ENCODE measurements around the gene NEK10. TPM values are rescaled to one million over a fixed set of nuclear protein-coding genes. Genes with fewer than 3 reads are reported as not detected.

NEK10 gene
- total RNA-seq, 2 experiments from 2014 or later, result 0.28 to 1.3 TPM

DNA sequence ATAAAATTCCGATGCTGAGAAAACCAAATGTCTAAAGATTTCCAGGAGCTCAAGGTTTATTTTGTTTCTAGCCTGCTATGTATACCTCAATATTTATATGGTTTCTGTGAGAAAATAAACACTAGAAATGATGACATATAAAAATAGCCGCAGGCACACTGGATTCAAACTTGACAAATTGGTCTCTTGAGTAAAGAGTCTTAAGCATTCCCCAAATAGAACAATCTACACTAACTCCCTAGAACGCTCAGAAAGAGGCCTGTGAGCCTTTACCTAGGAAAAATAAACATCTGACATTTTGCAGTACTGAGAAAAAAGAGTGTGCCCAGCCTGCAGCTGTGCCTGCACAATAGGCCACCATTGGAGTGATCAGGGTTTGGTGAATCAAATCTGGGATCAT is 75.2 kb downstream of the NEK10 start:
- DNase-seq (ENCODE audit: low spot score), result no peak
- no peaks in the 10 kb centered on the region for H3K9me3 ChIP-seq (ENCODE audit: low read length)
- no peaks in the 10 kb centered on the region for H3K4me1 ChIP-seq (ENCODE audit: insufficient read depth, low read length, poor library complexity, severe bottlenecking)
- no TSS peak for BruUV-seq (replicated peaks)
- ChIA-PET POLR2A (no interaction called here), CTCF (ENCODE audit: unreplicated experiment) (no interaction called here)
- H2AFZ ChIP-seq (ENCODE audit: low read length), result no peak overlapping the region
- no peaks in the 10 kb centered on the region for H3K79me2 ChIP-seq (ENCODE audit: insufficient read depth, low read depth, low read length)
- H3K4me3 ChIP-seq (ENCODE audit: low read depth, low read length, poor library complexity, severe bottlenecking), result no peak overlapping the region
- no peak for TF ChIP-seq CTCF (conservative IDR thresholded peaks at IDR 0.05; ENCODE audit: low read length)
- no peak for TF ChIP-seq EZH2phosphoT487 (IDR thresholded peaks at IDR 0.05; ENCODE audit: borderline replicate concordance, low read depth, low read length)
- no peak overlapping the region for H3K4me2 ChIP-seq (ENCODE audit: low read length)
- no peaks in the 10 kb centered on the region for H3K9me2 ChIP-seq (ENCODE audit: insufficient read depth, low read length)
- intact Hi-C loops (cut with micrococcal nuclease; ENCODE audit: unreplicated experiment), result no loop called here
- H3K27ac ChIP-seq (ENCODE audit: low read depth, low read length, poor library complexity, severe bottlenecking), result no peak overlapping the region
- H3K36me3 ChIP-seq (ENCODE audit: insufficient read depth, low read length), result no peaks in the 10 kb centered on the region
- no peaks in the 10 kb centered on the region for H4K20me1 ChIP-seq (ENCODE audit: insufficient read depth, low read length)

- TF ChIP-seq CTCF (conservative IDR thresholded peaks at IDR 0.05; ENCODE audit: low read length), result no peak
- no peak for TF ChIP-seq EZH2phosphoT487 (IDR thresholded peaks at IDR 0.05; ENCODE audit: borderline replicate concordance, low read depth, low read length)
- intact Hi-C loops (cut with micrococcal nuclease; ENCODE audit: unreplicated experiment), result no loop called here
- no peak overlapping the region for H2AFZ ChIP-seq (ENCODE audit: low read length)
Observed at GRCh38 chr3:27290760-27291159, 78.4 kb downstream of the NEK10 start.

DNA sequence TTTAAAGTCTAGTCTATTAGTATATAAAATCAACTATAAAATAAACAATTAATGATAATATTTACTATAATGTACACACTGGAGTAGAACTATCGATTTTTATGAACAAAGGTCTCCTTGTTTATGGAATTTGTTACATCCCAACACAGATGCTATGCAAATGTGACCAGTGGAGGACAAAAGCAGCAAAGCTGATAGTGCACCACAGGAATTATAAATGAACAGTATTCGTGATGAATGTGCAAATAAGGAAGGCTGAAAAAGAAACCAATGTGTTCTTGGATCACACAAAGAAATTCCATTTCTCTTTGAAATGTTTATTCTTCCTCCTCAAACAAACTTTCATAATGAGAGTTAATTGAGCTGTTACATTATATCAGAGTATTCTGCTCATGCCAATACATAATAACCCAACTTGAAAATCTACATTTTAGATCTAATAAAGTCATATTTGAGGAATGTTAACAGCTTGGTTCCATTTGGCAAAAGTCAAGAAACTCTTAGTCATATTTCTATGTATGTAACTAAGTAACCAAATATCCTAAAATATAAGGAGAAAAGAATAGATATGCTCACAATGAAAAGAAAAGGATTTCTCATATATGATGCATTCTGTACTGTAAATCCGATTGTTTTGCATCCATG is 79.3 kb downstream of the NEK10 start:
- Histone ChIP-seq H3K4me1 (ENCODE audit: insufficient read depth, low read length, poor library complexity, severe bottlenecking) (no peaks in the 10 kb centered on the region), H3K9me2 (ENCODE audit: insufficient read depth, low read length) (no peaks in the 10 kb centered on the region), H3K9me3 (ENCODE audit: low read length) (no peaks in the 10 kb centered on the region), H3K4me3 (ENCODE audit: low read depth, low read length, poor library complexity, severe bottlenecking) (no peak overlapping the region), H3K79me2 (ENCODE audit: insufficient read depth, low read depth, low read length) (no peaks in the 10 kb centered on the region), H3K36me3 (ENCODE audit: insufficient read depth, low read length) (no peaks in the 10 kb centered on the region), H4K20me1 (ENCODE audit: insufficient read depth, low read length) (no peaks in the 10 kb centered on the region), H3K27ac (ENCODE audit: low read depth, low read length, poor library complexity, severe bottlenecking) (no peak overlapping the region), H3K4me2 (ENCODE audit: low read length) (no peak overlapping the region), H2AFZ (ENCODE audit: low read length) (no peak overlapping the region)
- CTCF ChIA-PET (ENCODE audit: unreplicated experiment), result no interaction called here
- POLR2A ChIA-PET, result no interaction called here
- TF ChIP-seq EZH2phosphoT487 (IDR thresholded peaks at IDR 0.05; ENCODE audit: borderline replicate concordance, low read depth, low read length), result no peak
- TF ChIP-seq CTCF (conservative IDR thresholded peaks at IDR 0.05; ENCODE audit: low read length), result no peak
- no peak for DNase-seq (ENCODE audit: low spot score)
- intact Hi-C loops (cut with micrococcal nuclease; ENCODE audit: unreplicated experiment), result no loop called here
- BruUV-seq (replicated peaks), result no TSS peak

More at GRCh38 chr3:27290760-27291159, 78.4 kb downstream of the NEK10 start:
- no peaks in the 10 kb centered on the region for H3K4me1 ChIP-seq (ENCODE audit: insufficient read depth, low read length, poor library complexity, severe bottlenecking)
- H3K79me2 ChIP-seq (ENCODE audit: insufficient read depth, low read depth, low read length), result no peaks in the 10 kb centered on the region
- no peak overlapping the region for H3K4me2 ChIP-seq (ENCODE audit: low read length)
- no peaks in the 10 kb centered on the region for H3K36me3 ChIP-seq (ENCODE audit: insufficient read depth, low read length)
- no peaks in the 10 kb centered on the region for H4K20me1 ChIP-seq (ENCODE audit: insufficient read depth, low read length)
- no peaks in the 10 kb centered on the region for H3K9me3 ChIP-seq (ENCODE audit: low read length)
- DNase-seq (ENCODE audit: low spot score), result no peak
- no peaks in the 10 kb centered on the region for H3K9me2 ChIP-seq (ENCODE audit: insufficient read depth, low read length)
- no peak overlapping the region for H3K4me3 ChIP-seq (ENCODE audit: low read depth, low read length, poor library complexity, severe bottlenecking)
- ChIA-PET CTCF (ENCODE audit: unreplicated experiment) (no interaction called here), POLR2A (interaction anchor here (0.6 kb wide), 1 partner anchor 415 kb away, joined by 3 read pairs; no protein-coding TSS in a partner anchor)
- H3K27ac ChIP-seq (ENCODE audit: low read depth, low read length, poor library complexity, severe bottlenecking), result no peak overlapping the region
- BruUV-seq (replicated peaks), result no TSS peak

Data from OCI-LY7 (cell line).